ENCODE measurements around the gene BRINP1.

The BRINP1 gene

GRCh38 chr9:119121899-119122298, 247.3 kb downstream of the BRINP1 start:
- H3K4me3 ChIP-seq (ENCODE audit: low read depth, low read length): no peak overlapping the region
- DNase-seq (ENCODE audit: low read depth, low spot score): no peak
- CTCF ChIA-PET: no interaction called here
- TF ChIP-seq CTCF (IDR thresholded peaks at IDR 0.05; ENCODE audit: insufficient read depth, low read length, missing control alignments): no peak
- POLR2A ChIA-PET: no interaction called here

GRCh38 chr9:119117409-119117808, 251.8 kb downstream of the BRINP1 start:
- no peak overlapping the region for H3K4me3 ChIP-seq (ENCODE audit: low read depth, low read length)
- no peak for TF ChIP-seq CTCF (IDR thresholded peaks at IDR 0.05; ENCODE audit: insufficient read depth, low read length, missing control alignments)
- ChIA-PET POLR2A (no interaction called here), CTCF (no interaction called here)
- DNase-seq (ENCODE audit: low read depth, low spot score): no peak
